Stomach smooth muscle (tissue), 2 donors: ENCODE data around the gene PPP1CB.
"Not testable (repeated sequence)": the region's sequence is repeated elsewhere in the genome, so short reads cannot be mapped to it uniquely, and the experiment has no call there.

Experiments used
- H3K27ac ChIP-seq: one replicate; pipeline ENCODE4 v1.7.0; 2013; ENCODE audit warnings: mild to moderate bottlenecking, low read length, inconsistent platforms
- H3K27me3 ChIP-seq, 2 donors: one replicate each; pipeline ENCODE4 v1.7.0; 2013; ENCODE audit warnings: low read length in 2 of 2; ENCODE audit not compliant: insufficient read depth in 2 of 2, control insufficient read depth in 1 of 2
- H3K36me3 ChIP-seq, 2 donors: one replicate each; pipeline ENCODE4 v1.7.0; 2013; ENCODE audit warnings: low read length in 2 of 2; ENCODE audit not compliant: control insufficient read depth in 2 of 2, insufficient read depth in 2 of 2
- H3K4me1 ChIP-seq: one replicate; pipeline ENCODE4 v1.7.0; 2013; ENCODE audit warnings: low read length; ENCODE audit not compliant: control insufficient read depth, insufficient read depth
- H3K4me3 ChIP-seq, 2 donors: one replicate each; pipeline ENCODE4 v1.7.0; 2013; ENCODE audit warnings: low read length in 2 of 2
- H3K9ac ChIP-seq, 2 donors: one replicate each; pipeline ENCODE4 v1.7.0; 2013; ENCODE audit warnings: low read length in 2 of 2, mild to moderate bottlenecking in 1 of 2
- H3K9me3 ChIP-seq, 2 donors: one replicate each; pipeline ENCODE4 v1.7.0; 2013; ENCODE audit warnings: low read length in 2 of 2; ENCODE audit not compliant: control insufficient read depth in 2 of 2
- donor health status: healthy.
- donor health status: Pancreatic carcinoma.

The PPP1CB gene

DNA sequence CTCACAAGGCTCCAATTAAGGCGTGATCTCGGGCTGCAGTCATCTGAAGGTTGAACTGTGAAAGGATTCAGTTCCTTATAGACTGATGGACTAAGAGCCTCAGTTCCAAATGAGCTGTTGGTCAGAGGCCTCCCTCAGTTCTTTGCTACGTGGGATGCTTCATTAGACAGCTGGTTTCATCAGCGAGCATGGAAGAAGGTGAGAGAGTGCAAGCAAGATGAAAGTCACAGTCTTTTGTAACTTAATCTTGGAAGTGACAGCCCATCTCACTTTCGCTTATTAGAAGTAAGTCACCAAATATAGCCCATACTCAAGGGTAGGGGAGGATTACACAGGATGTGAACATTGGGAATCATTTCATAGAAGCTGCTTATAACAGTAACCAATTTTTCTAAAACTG, 26.8 kb downstream of the PPP1CB start:
- Histone ChIP-seq H3K27me3 (no peaks in the 10 kb centered on the region), H3K9ac (no peak overlapping the region), H3K9me3 (no peaks in the 10 kb centered on the region), H3K4me1 (peaks cover 2% of the 10 kb centered on the region), H3K27ac (no peak overlapping the region), H3K36me3 (peaks cover 10 to 36% of the 10 kb centered on the region in 2 donors), H3K4me3 (no peak overlapping the region)

DNA sequence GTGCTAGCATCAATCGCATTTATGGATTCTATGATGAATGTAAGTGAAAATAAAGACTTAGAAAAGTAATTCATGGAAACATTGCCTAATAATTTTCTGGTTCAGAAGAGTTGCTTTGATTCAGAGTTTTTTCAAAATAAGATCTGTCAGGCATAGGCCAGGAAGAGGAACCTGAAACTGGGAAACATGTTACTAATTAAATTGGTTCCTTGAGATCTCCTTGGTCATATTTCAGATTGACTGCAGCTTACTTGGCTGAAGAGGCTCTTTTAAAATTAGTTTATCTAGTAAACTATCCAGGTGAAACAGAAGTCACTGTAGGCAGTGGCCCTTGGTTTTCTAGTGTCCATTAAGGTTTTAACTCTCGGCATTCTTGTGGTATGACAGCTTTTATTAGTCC, 27.4 kb downstream of the PPP1CB start:
- H3K36me3 ChIP-seq, result peaks cover 10 to 40% of the 10 kb centered on the region in 2 donors

DNA sequence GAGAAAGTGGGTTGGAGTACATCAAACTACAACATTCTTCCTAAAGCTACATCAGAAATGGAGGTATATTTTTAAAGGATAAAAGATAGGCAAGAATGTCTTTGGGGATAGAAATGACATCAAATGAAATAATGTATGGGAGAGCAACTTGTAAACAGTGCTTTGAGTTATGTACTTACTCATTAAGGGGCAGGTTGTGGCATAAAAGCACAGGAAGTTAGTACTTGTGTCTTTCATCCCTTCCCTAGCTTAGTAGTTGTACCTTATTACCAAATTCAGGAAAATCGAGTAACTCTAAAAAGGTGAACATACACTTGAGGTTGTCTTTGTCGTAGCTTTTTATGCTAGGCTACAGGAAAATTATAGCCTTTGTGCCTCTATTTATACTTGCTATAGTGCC, 28.9 kb downstream of the PPP1CB start:
- H3K4me3 ChIP-seq, result no peak overlapping the region
- H3K36me3 ChIP-seq, result peaks cover 14 to 40% of the 10 kb centered on the region in 2 donors
- H3K9ac ChIP-seq, result no peak overlapping the region
- no peaks in the 10 kb centered on the region for H3K27me3 ChIP-seq
- H3K4me1 ChIP-seq, result no peaks in the 10 kb centered on the region
- no peaks in the 10 kb centered on the region for H3K9me3 ChIP-seq
- H3K27ac ChIP-seq, result no peak overlapping the region

More for the DNA sequence above, 27.4 kb downstream of the PPP1CB start:
- Histone ChIP-seq H3K9ac (no peak overlapping the region), H3K27me3 (no peaks in the 10 kb centered on the region), H3K4me1 (no peaks in the 10 kb centered on the region), H3K9me3 (no peaks in the 10 kb centered on the region), H3K27ac (no peak overlapping the region), H3K4me3 (no peak overlapping the region)

DNA sequence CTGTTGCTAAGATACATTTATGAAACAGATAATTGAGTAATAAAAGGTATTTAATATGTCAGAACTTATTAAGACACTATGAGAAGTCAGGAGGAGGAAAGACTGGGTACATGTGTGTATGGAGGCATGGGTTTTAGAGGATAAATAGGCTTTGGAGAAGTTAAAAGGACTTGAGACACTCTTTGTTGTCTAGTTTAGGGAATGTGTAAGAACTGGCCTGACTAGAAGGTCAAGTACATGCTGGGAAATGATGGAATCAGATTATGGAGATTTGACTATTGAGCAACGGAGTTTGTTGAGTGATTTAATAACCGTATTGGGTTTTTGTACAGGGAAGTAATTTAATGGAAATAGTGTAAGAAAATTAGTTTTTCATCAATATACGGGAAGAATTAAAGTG, 30.8 kb downstream of the PPP1CB start:
- H3K36me3 ChIP-seq, result peaks cover 15 to 49% of the 10 kb centered on the region in 2 donors
- no peak overlapping the region for H3K4me3 ChIP-seq
- H3K27me3 ChIP-seq, result no peaks in the 10 kb centered on the region
- no peaks in the 10 kb centered on the region for H3K4me1 ChIP-seq
- H3K27ac ChIP-seq, result no peak overlapping the region
- no peaks in the 10 kb centered on the region for H3K9me3 ChIP-seq
- H3K9ac ChIP-seq, result no peak overlapping the region

DNA sequence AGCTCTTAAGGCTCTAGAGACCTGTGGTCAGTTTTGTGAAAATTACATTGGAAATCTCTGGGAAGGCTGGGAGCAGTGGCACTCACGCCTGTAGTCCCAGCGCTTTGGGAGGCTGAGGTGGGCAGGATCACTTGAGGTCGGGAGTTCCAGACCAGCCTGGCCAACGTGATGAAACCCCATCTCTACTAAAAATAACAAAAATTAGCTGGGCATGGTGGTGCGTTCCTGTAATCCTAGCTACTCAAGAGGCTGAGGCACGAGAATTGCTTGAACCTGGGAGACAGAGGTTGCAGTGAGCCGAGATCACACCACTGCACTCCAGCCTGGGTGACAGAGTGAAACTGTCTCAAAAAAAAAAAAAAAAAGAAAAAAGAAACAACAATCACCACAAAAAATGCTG, 32.9 kb downstream of the PPP1CB start:
- not testable (repeated sequence) for H3K27ac ChIP-seq, H3K4me3 ChIP-seq, H3K27me3 ChIP-seq, H3K4me1 ChIP-seq, H3K9ac ChIP-seq, H3K9me3 ChIP-seq
- peaks cover 15 to 48% of the 10 kb centered on the region in 2 donors for H3K36me3 ChIP-seq

DNA sequence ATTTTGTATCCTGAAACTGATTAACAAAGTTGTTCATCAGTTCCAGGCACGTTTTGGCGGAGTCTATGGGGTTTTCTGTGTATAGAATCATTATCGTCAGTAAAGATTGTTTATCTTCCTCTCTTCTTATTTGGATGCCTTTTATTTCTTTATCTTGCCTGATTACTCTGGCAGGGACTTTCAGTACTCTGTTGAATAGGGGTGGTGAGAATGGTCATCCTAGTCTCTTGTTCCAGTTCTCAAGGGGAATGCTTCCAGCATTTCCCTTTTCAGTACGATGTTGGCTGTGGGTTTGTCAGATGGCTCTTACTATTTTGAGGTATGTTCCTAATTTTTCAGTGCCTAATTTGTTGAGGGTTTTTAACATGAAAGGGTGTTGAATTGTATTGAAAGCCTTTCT, 45.0 kb downstream of the PPP1CB start:
- no peak overlapping the region for H3K4me3 ChIP-seq
- no peak overlapping the region for H3K27ac ChIP-seq
- H3K9me3 ChIP-seq, result peaks cover 0 to 3% of the 10 kb centered on the region in 2 donors
- H3K9ac ChIP-seq, result no peak overlapping the region
- peaks cover 26 to 40% of the 10 kb centered on the region in 2 donors for H3K36me3 ChIP-seq
- H3K27me3 ChIP-seq, result no peaks in the 10 kb centered on the region
- H3K4me1 ChIP-seq, result no peaks in the 10 kb centered on the region

DNA sequence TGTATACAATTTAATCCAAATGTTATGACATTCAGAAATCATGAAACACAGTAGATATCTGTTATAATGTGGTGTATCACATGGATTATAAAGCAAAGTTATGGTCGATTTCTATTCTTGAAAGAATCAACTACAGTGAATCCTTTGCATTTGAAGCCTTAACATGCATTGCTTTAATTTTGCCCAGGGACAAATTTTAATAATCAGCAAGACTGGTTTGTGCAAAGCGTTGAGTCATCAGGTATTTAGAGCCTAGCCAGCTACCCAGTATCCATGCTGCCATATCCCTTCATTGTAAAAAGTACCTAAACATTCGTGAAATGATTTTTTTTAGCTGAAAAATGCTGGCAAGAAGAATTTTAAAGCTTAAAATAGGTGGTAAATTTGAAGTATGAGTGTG, 50.1 kb downstream of the PPP1CB start:
- no peak overlapping the region for H3K27ac ChIP-seq
- H3K9me3 ChIP-seq, result no peaks in the 10 kb centered on the region
- no peaks in the 10 kb centered on the region for H3K4me1 ChIP-seq
- H3K27me3 ChIP-seq, result no peaks in the 10 kb centered on the region
- H3K36me3 ChIP-seq, result peaks cover 9 to 16% of the 10 kb centered on the region in 2 donors
- no peak overlapping the region for H3K9ac ChIP-seq
- H3K4me3 ChIP-seq, result no peak overlapping the region

DNA sequence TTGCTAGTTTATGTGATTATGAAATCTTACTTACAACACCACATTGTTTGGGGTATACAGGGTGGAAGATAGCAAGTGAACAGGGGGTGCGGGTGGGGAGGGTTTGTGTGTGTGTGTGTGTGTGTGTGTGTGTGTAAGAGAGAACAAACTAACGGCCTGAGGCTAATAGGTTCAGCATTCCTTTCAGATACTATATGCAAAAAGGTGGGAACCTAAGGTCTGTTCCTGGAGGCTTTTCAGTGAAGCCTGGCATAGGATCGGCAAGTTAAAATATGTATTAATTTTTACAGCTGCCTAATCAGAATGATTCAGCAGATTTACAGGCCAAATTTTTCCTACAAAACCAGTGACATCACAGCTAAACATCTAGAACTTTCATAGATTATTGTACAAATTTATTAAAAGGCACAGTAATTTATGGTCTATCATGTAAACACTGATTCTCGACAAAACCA, 51.4 kb downstream of the PPP1CB start:
- H3K9me3 ChIP-seq, result no peaks in the 10 kb centered on the region
- no peak overlapping the region for H3K4me3 ChIP-seq
- no peaks in the 10 kb centered on the region for H3K4me1 ChIP-seq
- no peak overlapping the region for H3K9ac ChIP-seq
- H3K27ac ChIP-seq, result no peak overlapping the region
- no peaks in the 10 kb centered on the region for H3K27me3 ChIP-seq
- peaks cover 5% of the 10 kb centered on the region in 2 donors for H3K36me3 ChIP-seq

DNA sequence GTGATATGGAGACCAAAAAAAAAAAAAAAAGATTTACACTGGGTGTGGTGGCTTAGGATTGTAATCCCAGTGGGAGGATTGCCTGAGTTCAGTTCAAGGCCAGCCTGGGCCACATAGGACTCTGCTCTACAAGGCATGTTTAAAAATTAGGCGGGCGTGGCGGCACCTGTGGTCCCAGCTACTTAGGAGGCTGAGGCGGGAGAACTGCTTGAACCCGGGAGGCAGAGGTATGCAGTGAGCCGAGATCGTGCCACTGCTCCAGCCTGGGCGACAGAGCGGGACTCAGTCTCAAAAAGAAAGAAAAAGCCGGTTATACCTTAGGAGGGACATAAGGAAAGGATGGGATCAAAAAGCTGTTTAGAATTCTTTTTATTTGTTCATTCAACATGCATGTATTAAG, 58.3 kb downstream of the PPP1CB start:
- peak overlapping the region in 1 of 2 donors; percentile 37 for H3K9ac ChIP-seq
- no peaks in the 10 kb centered on the region for H3K27me3 ChIP-seq
- H3K4me1 ChIP-seq, result peaks cover 9% of the 10 kb centered on the region
- H3K27ac ChIP-seq, result no peak overlapping the region
- H3K36me3 ChIP-seq, result no peaks in the 10 kb centered on the region
- peak overlapping the region; percentile 31 to 74 for H3K4me3 ChIP-seq
- no peaks in the 10 kb centered on the region for H3K9me3 ChIP-seq

DNA sequence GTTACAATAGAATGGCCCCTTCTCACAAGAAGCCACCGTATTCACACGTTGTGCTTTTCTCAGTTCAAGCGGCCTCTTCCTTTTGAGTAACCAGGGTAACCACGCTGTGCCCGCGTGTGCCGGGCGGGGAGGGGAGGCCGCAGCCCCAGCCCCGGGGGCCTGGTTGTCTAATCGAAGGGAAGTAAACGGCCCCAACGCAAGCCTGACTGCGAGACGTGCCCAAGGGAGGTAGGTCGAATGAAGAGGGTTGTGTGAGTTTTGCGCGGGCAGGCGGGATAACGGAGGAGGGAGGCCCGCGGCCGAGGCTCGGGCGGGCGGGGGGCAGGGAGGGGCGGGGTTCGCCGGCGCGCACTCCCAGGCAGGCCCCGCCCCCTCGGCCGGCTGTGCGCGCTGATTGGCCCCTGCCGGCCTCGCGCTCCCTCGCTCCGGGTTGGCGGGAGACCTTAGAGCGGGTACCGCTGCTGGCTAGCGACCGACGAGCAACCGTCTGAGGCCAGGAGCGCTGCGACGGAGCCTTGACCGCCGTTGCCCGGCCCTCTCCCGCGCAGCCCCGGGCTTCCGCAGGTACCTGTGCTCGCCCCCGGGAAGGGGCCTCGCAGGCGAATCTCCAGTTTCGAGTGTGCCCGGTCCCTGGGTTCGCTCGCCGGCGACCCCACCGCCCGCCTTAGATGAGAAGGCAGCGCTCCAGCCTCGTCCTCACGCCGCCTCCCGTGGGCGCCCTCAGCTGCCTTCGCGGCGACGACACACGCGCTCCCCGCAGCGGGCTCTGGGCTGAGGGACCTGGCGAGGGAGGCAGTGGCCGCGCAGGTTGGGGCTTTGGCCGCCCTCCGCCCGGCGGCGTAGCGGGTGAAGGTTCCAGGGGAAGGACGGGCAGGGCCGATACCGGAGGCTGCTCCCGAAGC, 59.0 kb downstream of the PPP1CB start, which contains the start of gene SPDYA:
TSS of gene SPDYA (plus strand) at position 451 of the 902 bp plus-strand sequence. CDS start 5,181 bp downstream, outside the sequence.
- Histone ChIP-seq H3K9ac (peak within 1 kb of the TSS in 1 of 2 donors; percentile 37), H3K27me3 (no peaks in the 10 kb centered on the region), H3K27ac (no peak within 1 kb of the TSS), H3K4me1 (peaks cover 9% of the 10 kb centered on the region), H3K4me3 (peak within 1 kb of the TSS; percentile 60 to 74), H3K9me3 (no peaks in the 10 kb centered on the region), H3K36me3 (no peaks in the 10 kb centered on the region)

DNA sequence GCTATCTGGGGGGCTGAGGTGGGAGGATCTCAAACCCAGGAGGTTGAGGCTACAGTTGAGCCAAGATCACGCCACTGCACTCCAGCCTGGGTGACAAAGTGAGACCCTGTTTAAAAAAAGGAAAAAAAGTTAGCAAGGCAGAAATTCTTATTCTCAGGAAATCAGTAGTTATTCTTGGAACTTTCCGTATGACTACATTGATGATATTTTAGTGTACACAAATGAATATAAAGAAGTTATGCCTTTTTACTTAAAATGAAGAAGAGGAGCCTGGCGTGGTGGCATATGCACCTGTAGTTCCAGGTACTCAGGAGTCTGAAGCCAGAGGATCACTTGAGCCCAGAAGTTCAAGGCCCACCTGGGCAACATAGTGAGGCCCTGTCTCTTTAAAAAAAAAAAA, 66.4 kb downstream of the PPP1CB start:
- Histone ChIP-seq H3K9ac (no peak overlapping the region), H3K27me3 (no peaks in the 10 kb centered on the region), H3K27ac (no peak overlapping the region), H3K9me3 (no peaks in the 10 kb centered on the region), H3K36me3 (no peaks in the 10 kb centered on the region), H3K4me3 (no peak overlapping the region), H3K4me1 (no peaks in the 10 kb centered on the region)
